Measurements from ENCODE around the gene IGLL1.
"Not testable (repeated sequence)": the region's sequence is repeated elsewhere in the genome, so short reads cannot be mapped to it uniquely, and the experiment has no call there.

The IGLL1 gene

GRCh38 chr22:23552573-23552972 is 27.5 kb downstream of the IGLL1 start:
- TF ChIP-seq CTCF (conservative IDR thresholded peaks at IDR 0.05; ENCODE audit: control insufficient read depth, insufficient read depth, low read depth, low read length) = no peak
- no peak overlapping the region for H3K4me3 ChIP-seq (ENCODE audit: control insufficient read depth, low read depth, low read length)
- no peak for DNase-seq (ENCODE audit: low read depth)

- DNase-seq (ENCODE audit: low read depth) = no peak
- TF ChIP-seq CTCF (conservative IDR thresholded peaks at IDR 0.05; ENCODE audit: control insufficient read depth, insufficient read depth, low read depth, low read length) = no peak
- no peak overlapping the region for H3K4me3 ChIP-seq (ENCODE audit: control insufficient read depth, low read depth, low read length)
These were observed 28.7 kb downstream of the IGLL1 start for GRCh38 chr22:23551385-23551784.

GRCh38 chr22:23550049-23550650 is 29.9 kb downstream of the IGLL1 start:
- no peak for TF ChIP-seq CTCF (conservative IDR thresholded peaks at IDR 0.05; ENCODE audit: control insufficient read depth, insufficient read depth, low read depth, low read length)
- no peak for DNase-seq (ENCODE audit: low read depth)
- no peak overlapping the region for H3K4me3 ChIP-seq (ENCODE audit: control insufficient read depth, low read depth, low read length)

GRCh38 chr22:23549198-23549595 is 30.9 kb downstream of the IGLL1 start:
- TF ChIP-seq CTCF (conservative IDR thresholded peaks at IDR 0.05; ENCODE audit: control insufficient read depth, insufficient read depth, low read depth, low read length) = no peak
- DNase-seq (ENCODE audit: low read depth) = no peak

GRCh38 chr22:23548501-23549197 is 31.4 kb downstream of the IGLL1 start:
- no peak for DNase-seq (ENCODE audit: low read depth)
- no peak for TF ChIP-seq CTCF (conservative IDR thresholded peaks at IDR 0.05; ENCODE audit: control insufficient read depth, insufficient read depth, low read depth, low read length)
- no peak overlapping the region for H3K4me3 ChIP-seq (ENCODE audit: control insufficient read depth, low read depth, low read length)

More at GRCh38 chr22:23549198-23549595, 30.9 kb downstream of the IGLL1 start:
- H3K4me3 ChIP-seq (ENCODE audit: control insufficient read depth, low read depth, low read length) = no peak overlapping the region

- no peak overlapping the region for H3K4me3 ChIP-seq (ENCODE audit: control insufficient read depth, low read depth, low read length)
- DNase-seq (ENCODE audit: low read depth) = no peak
- no peak for TF ChIP-seq CTCF (conservative IDR thresholded peaks at IDR 0.05; ENCODE audit: control insufficient read depth, insufficient read depth, low read depth, low read length)
These were observed 32.1 kb downstream of the IGLL1 start for GRCh38 chr22:23547818-23548500.

- not testable (repeated sequence) for DNase-seq (ENCODE audit: low read depth); H3K4me3 ChIP-seq (ENCODE audit: control insufficient read depth, low read depth, low read length)
These were observed 32.7 kb downstream of the IGLL1 start for GRCh38 chr22:23547382-23547781.
